ENCODE measurements around the gene ARHGAP25.

GRCh38 chr2:68744366-68744912 is 9.8 kb downstream of the ARHGAP25 start:
- no peak for TF ChIP-seq CTCF (conservative IDR thresholded peaks at IDR 0.05; ENCODE audit: low read depth, low read length)
- no peak for TF ChIP-seq EZH2 (IDR thresholded peaks at IDR 0.05; ENCODE audit: borderline replicate concordance, low read depth, low read length, poor library complexity, severe bottlenecking)

Measured in A673 (cell line).